ENCODE data around the gene SFT2D1. TPM values are rescaled to one million over a fixed set of nuclear protein-coding genes. Genes with fewer than 3 reads are reported as not detected.

Gene SFT2D1
- total RNA-seq, 1 donor from 2014 or later, result 54.5 TPM

DNA sequence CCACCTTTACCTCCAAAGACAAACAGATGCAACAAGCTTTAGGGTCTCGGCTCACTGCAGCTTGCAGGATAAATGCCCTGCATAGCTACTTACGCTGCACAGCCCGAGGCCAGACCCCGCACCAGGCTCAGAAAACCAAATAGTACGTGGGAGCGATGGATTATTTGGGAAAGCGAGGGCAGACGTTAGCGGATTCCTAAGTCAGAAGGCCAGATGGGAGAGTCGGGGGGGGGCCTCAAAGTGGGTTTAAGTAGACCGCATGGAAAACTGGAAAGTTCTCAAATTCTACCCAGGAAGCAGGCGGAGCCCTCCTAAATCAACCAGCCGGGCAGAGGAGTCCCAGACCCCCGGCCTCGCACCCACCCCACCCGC, 382 bp downstream of the SFT2D1 start:
- intact Hi-C loops (cut with micrococcal nuclease), result loop anchor here (1.0 to 5.0 kb wide), 4 partner anchors 9 to 610 kb away; partner anchors contain the start of genes MPC1 and RPS6KA2

DNA sequence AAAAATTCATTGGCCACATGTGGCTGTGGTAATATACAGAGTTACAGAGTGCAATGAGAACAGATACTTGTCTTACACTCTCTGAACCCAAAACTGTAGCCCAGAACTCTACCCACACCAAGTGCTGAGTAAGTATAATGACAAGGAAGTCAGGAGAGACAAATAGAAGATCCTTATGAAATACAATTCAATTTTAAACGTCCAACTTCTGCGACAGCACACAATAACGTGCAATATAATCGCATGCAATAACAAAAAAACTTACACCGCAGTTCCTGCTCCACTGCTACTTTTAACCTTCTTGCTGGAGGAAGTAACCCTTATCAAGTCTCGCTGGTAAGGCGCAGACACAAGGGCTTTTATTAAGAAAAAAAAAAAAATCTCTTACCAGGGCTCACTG, 881 bp downstream of the SFT2D1 start:
- peaks cover 7% of the 10 kb centered on the region for H3K4me1 Mint-ChIP-seq (ENCODE audit: low read depth)
- peak overlapping the region; percentile 89 for H3K4me3 Mint-ChIP-seq (ENCODE audit: low read depth)
- H3K9me3 Mint-ChIP-seq, result no peaks in the 10 kb centered on the region
- intact Hi-C loops (cut with micrococcal nuclease), result loop anchor here (1.0 to 5.0 kb wide), 3 partner anchors 8 to 611 kb away; partner anchors contain the start of gene RPS6KA2
- DNase-seq (ENCODE audit: low spot score), result no peak
- peak overlapping the region; percentile 86 for H3K27ac Mint-ChIP-seq
- peaks cover 13% of the 10 kb centered on the region for H3K36me3 Mint-ChIP-seq (ENCODE audit: low read depth)
- peaks cover 2% of the 10 kb centered on the region for H3K27me3 Mint-ChIP-seq (ENCODE audit: low read depth)

More for the DNA sequence above, 382 bp downstream of the SFT2D1 start:
- Mint-ChIP-seq H3K27me3 (ENCODE audit: low read depth) (peaks cover 2% of the 10 kb centered on the region), H3K9me3 (no peaks in the 10 kb centered on the region), H3K4me1 (ENCODE audit: low read depth) (peaks cover 7% of the 10 kb centered on the region), H3K4me3 (ENCODE audit: low read depth) (peak overlapping the region; percentile 89), H3K27ac (peak overlapping the region; percentile 86), H3K36me3 (ENCODE audit: low read depth) (peaks cover 13% of the 10 kb centered on the region)
- no peak for DNase-seq (ENCODE audit: low spot score)

DNA sequence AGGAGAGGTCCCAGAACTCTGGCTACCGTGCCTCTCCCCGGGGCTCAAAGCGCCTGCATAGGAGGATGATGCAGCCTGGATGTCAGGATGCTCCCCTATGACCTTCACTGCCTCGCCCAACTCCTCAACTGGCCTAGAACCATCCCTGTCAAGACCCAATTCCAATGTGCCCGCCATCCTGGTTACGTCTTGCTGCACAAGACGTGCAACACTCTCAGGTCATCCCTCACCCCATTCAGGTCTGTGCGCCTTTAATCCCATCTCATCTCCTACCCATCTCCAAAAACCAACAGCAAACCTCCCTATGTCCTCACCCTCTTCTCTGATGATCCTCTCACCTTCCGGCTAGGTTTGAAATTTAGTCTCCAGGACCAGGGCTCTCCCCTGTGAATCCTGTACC, 3.5 kb downstream of the SFT2D1 start:
- Mint-ChIP-seq H3K27ac (no peak overlapping the region), H3K36me3 (ENCODE audit: low read depth) (peaks cover 30% of the 10 kb centered on the region), H3K9me3 (no peaks in the 10 kb centered on the region), H3K4me3 (ENCODE audit: low read depth) (no peak overlapping the region), H3K4me1 (ENCODE audit: low read depth) (peaks cover 23% of the 10 kb centered on the region), H3K27me3 (ENCODE audit: low read depth) (no peaks in the 10 kb centered on the region)
- intact Hi-C loops (cut with micrococcal nuclease), result no loop called here
- DNase-seq (ENCODE audit: low spot score), result no peak

DNA sequence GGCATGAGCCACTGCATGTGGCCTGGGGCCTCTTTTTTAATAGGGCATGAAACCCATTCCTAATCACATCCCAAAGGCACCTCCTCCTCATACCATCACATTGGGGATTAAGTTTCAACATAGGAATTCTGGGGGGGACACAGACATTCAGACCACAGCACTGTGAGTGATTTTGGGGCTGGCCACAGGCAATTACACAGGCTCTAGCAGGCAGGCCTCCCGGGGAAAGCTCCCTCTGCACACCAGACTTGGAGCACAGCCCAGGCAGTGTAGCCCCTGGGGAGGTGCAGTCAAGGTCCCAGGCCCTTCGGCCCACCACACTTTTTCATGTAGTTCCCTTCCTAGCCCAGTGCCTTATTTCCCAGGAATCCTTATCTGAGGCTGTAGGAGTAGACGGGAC, 5.5 kb downstream of the SFT2D1 start:
- Mint-ChIP-seq H3K27ac (no peak overlapping the region), H3K4me1 (ENCODE audit: low read depth) (peaks cover 38% of the 10 kb centered on the region), H3K36me3 (ENCODE audit: low read depth) (peaks cover 43% of the 10 kb centered on the region), H3K4me3 (ENCODE audit: low read depth) (no peak overlapping the region), H3K27me3 (ENCODE audit: low read depth) (no peaks in the 10 kb centered on the region), H3K9me3 (no peaks in the 10 kb centered on the region)
- intact Hi-C loops (cut with micrococcal nuclease), result no loop called here
- no peak for DNase-seq (ENCODE audit: low spot score)

DNA sequence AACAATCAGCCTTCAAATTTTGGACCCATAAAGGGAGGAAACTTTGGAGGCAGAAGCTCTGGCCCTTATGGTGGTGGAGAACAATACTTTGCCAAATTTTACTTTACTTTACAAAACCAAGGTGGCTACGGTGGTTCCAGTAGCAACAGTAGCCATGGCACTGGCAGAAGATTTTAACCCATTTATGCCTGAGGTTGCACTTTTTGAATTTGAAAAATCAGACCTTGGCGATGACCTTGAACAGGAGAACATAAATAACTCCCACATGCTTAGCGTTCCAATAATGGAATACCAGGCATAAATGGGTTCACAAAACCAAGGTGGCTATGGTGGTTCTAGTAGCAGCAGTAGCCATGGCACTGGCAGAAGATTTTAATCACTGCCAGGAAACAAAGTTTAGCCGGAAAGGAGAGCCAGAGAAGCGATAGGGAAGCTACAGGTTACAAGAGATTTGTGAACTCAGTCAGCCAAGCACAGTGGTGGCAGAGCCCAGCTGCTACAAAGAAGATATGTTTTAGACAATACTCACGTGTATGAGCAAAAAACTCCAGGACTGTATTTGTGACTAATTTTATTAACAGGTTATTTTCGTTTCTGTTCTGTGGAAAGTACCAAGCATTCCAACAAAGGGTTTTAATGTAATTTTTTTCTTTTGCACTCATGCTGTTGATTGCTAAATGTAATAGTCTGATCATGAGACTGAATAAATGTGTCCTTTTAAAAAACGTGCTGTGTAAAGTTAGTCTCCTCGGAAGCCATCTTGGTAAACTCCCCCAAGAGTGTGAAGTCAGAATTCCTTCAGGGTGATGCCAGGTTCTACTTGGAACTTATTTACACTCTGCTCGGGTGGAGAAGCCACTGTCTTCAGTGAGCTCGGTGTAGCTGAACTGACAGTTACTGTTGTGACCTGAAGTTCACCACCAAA, 6.7 kb downstream of the SFT2D1 start:
- Mint-ChIP-seq H3K27ac (no peak overlapping the region), H3K27me3 (ENCODE audit: low read depth) (no peaks in the 10 kb centered on the region), H3K4me3 (ENCODE audit: low read depth) (no peak overlapping the region), H3K4me1 (ENCODE audit: low read depth) (peaks cover 38% of the 10 kb centered on the region), H3K9me3 (no peaks in the 10 kb centered on the region), H3K36me3 (ENCODE audit: low read depth) (peaks cover 42% of the 10 kb centered on the region)
- no peak for DNase-seq (ENCODE audit: low spot score)
- intact Hi-C loops (cut with micrococcal nuclease), result no loop called here

DNA sequence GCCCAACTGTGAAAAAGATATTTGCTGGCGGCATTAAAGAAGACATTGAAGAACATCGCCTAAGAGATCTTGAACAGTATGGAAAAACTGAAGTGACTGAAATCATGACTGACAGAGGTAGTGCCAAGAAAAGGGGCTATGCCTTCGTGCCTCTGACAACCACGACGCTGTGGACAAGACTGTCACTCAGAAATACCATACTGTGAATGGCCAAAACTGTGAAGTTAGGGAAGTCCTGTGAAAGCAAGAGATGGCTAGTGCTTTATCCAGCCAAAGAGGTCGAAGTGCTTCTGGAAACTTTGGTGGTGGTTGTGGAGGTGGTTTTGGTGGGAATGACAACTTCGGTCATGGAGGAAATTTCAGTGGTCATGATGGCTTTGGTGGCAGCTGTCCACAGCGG, 7.5 kb downstream of the SFT2D1 start:
- Mint-ChIP-seq H3K9me3 (no peaks in the 10 kb centered on the region), H3K27me3 (ENCODE audit: low read depth) (no peaks in the 10 kb centered on the region), H3K4me1 (ENCODE audit: low read depth) (peaks cover 38% of the 10 kb centered on the region), H3K4me3 (ENCODE audit: low read depth) (no peak overlapping the region), H3K36me3 (ENCODE audit: low read depth) (peaks cover 42% of the 10 kb centered on the region), H3K27ac (no peak overlapping the region)
- intact Hi-C loops (cut with micrococcal nuclease), result no loop called here
- DNase-seq (ENCODE audit: low spot score), result no peak

DNA sequence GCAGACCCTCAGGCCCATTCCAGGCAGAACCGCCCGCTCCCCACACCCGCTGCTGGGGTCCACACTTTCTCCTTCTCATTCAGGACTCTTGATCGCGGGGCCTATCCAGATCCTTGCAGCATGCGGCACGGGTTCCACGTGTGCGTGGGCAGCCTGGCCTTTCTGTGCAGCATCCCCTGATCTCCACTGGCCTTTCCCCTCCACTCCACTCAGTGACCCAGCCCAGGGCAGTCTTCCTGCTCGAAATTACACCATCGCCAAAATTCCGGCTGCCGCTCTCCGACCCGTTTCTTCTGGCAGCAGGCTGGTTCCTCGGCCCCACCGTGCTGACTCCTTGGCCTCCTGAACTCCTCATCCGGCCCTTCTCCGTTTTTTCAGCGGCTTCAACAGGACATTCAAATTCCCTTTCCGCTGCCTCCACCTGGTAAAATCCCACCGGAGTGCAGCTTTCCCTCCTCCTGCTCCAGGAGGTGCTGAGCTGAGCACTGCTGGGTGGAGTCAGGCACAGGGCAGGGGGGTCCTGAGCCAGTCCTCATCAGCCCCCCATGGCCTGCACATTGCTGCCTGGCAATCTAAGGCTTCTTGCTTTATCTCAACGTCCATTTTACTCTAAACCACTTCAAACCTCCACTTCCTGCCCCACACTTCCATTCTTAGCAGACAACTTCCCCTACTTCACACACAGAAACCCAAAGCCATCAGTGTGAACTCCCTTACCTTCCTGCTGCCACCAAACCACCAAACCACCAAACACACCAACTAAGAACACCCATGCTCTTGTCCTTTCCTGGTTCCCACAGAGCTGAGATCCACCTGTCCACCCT, 9.0 kb downstream of the SFT2D1 start:
- intact Hi-C loops (cut with micrococcal nuclease), result loop anchor here (1.0 kb wide), 1 partner anchor 8 kb away; no protein-coding TSS in a partner anchor
- DNase-seq (ENCODE audit: low spot score), result peak; percentile 35
- Mint-ChIP-seq H3K27ac (peak overlapping the region; percentile 17), H3K36me3 (ENCODE audit: low read depth) (peaks cover 50% of the 10 kb centered on the region), H3K4me1 (ENCODE audit: low read depth) (peaks cover 40% of the 10 kb centered on the region), H3K4me3 (ENCODE audit: low read depth) (peak overlapping the region; percentile 43), H3K27me3 (ENCODE audit: low read depth) (no peaks in the 10 kb centered on the region), H3K9me3 (no peaks in the 10 kb centered on the region)

DNA sequence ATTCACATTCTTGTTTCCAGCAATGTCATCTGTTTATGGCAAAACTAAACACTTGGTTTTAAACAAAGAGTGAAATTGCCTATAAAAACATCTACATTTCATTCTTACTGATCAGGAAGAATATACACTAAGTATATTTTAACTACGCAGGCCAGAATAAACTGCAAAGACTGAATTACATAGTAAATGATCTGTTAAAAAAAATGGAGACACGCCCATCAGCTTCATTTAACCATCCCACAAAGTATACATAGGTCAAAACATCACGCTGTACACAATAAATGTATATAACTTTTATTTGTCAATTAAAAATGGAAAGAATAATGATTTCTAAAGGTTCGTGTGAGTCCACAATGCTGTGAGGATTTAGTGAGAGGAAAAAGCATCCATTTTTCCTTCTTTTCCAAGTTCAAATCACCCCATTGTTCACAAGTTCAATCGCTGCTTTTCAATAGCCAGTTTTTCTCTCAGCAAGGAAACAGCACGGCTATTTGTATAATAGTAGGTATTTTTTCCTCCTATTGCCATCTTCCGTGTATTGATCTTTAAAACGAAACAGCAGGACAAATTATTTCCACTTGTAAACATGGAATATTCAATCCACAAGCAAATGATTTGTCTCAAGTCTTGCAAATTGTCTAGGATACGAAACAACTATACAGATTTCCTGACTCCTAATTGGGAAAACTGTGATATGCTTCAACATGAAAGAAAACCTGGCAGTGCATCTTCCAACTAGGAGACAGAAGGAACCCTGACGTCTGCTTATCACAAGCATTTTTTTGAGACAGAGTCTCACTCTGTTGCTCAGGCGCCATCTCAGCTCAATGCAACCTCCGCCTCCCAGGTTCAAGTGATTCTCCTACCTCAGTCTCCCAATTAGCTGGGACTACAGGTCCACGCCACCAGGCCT, 10.6 kb downstream of the SFT2D1 start:
- peaks cover 36% of the 10 kb centered on the region for H3K4me1 Mint-ChIP-seq (ENCODE audit: low read depth)
- no peaks in the 10 kb centered on the region for H3K27me3 Mint-ChIP-seq (ENCODE audit: low read depth)

DNA sequence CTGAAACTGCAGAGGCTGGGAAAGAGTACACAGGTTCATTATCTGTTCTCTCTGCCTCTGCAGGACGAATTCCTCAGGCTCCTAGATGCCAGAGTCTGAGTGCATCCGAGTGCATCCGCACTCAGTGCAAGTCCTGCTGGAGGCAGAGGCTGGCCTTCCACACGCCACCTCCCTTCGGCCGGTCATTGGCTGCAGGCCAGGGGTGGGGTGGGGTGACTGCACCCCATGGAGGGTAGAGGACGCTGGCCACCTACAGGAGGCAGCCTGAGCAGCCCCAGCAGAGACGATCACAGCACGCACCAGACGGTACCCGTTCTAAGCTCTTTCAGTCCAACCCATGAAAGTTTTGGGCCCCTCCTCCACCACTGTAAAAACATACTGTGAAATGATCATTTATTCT, 11.7 kb downstream of the SFT2D1 start:
- Mint-ChIP-seq H3K4me1 (ENCODE audit: low read depth) (peaks cover 37% of the 10 kb centered on the region), H3K36me3 (ENCODE audit: low read depth) (peaks cover 47% of the 10 kb centered on the region), H3K27me3 (ENCODE audit: low read depth) (no peaks in the 10 kb centered on the region), H3K27ac (no peak overlapping the region), H3K4me3 (ENCODE audit: low read depth) (no peak overlapping the region), H3K9me3 (no peaks in the 10 kb centered on the region)
- intact Hi-C loops (cut with micrococcal nuclease), result no loop called here
- no peak for DNase-seq (ENCODE audit: low spot score)

More for the DNA sequence above, 10.6 kb downstream of the SFT2D1 start:
- Mint-ChIP-seq H3K9me3 (no peaks in the 10 kb centered on the region), H3K36me3 (ENCODE audit: low read depth) (peaks cover 47% of the 10 kb centered on the region), H3K4me3 (ENCODE audit: low read depth) (no peak overlapping the region), H3K27ac (no peak overlapping the region)
- intact Hi-C loops (cut with micrococcal nuclease), result no loop called here
- no peak for DNase-seq (ENCODE audit: low spot score)

DNA sequence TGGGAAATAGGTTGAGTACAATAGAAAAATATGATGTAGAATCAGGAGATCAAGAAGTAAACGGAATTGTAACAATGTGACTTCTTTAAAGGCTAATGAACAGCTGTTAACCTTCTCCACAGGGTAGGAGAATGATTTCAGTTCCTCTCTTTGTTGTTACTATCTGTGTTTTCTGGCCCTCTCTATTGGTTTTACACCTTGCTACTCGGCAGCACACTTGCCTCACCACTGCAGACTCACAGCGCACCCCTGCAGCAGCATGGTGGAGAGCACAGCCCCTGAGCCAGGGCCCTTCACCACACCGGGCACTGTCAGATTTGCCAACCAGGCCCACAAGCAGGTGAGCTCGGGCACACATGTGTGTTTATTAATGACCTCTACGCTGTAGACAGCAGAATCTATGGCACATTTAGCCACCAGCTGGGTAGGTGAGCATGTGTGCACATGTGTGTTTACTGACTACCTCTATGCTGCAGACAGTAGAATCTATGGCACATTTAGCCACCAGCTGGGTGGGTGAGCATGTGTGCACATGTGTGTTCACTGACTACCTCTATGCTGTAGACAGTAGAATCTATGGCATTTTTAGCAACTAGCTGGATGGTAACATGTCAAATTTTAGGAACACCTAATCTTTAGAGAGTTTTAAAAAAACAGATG, 16.8 kb downstream of the SFT2D1 start:
- intact Hi-C loops (cut with micrococcal nuclease), result no loop called here
- Mint-ChIP-seq H3K27me3 (ENCODE audit: low read depth) (no peaks in the 10 kb centered on the region), H3K27ac (no peak overlapping the region), H3K4me3 (ENCODE audit: low read depth) (no peak overlapping the region), H3K36me3 (ENCODE audit: low read depth) (peaks cover 45% of the 10 kb centered on the region), H3K9me3 (no peaks in the 10 kb centered on the region), H3K4me1 (ENCODE audit: low read depth) (peaks cover 3% of the 10 kb centered on the region)
- DNase-seq (ENCODE audit: low spot score), result no peak

DNA sequence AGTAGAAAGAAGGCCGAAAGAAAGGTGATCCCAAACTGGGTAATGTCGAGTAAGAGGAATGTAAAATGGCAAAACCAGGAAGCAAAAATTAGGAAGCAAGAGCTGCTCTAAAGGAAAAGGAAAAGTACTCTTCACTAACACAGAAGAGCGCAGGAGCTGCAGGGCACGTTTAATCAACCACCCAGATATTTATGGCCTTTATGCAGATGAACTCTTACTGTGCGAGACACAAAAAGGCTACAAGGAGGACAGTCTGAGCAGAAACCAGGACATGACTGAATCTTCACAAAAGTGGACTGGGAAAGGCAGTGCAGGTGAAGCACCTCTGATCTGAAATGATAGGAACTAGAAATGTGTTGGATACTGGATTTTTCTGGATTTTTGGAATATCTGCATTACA, 18.9 kb downstream of the SFT2D1 start:
- H3K9me3 Mint-ChIP-seq, result no peaks in the 10 kb centered on the region
- intact Hi-C loops (cut with micrococcal nuclease), result no loop called here
- DNase-seq (ENCODE audit: low spot score), result no peak
- no peak overlapping the region for H3K27ac Mint-ChIP-seq
- no peaks in the 10 kb centered on the region for H3K27me3 Mint-ChIP-seq (ENCODE audit: low read depth)
- H3K36me3 Mint-ChIP-seq (ENCODE audit: low read depth), result peaks cover 37% of the 10 kb centered on the region
- peaks cover 1% of the 10 kb centered on the region for H3K4me1 Mint-ChIP-seq (ENCODE audit: low read depth)
- no peak overlapping the region for H3K4me3 Mint-ChIP-seq (ENCODE audit: low read depth)

All from activated T-helper 2 cell treated with anti-CD3 and anti-CD28 coated beads, Interferon-gamma antibody, Interleukin-2, Interleukin-4, amounts not matched to agents 10 μg/mL and 5 μg/mL and 100 μg/mL, durations not matched to agents 14 hours and 24 hours and 36 hours (primary cell).